HG03575 (cell line): Measurements from ENCODE around the gene TTLL7.
"Not testable (repeated sequence)": the region's sequence is repeated elsewhere in the genome, so short reads cannot be mapped to it uniquely, and the experiment has no call there.

Source experiments
- ATAC-seq: cut with Tn5 transposase; IDR thresholded peaks from one replicate; pipeline ENCODE4 v1.9.1; 2021; ENCODE audit not compliant: unreplicated experiment, insufficient number of reproducible peaks, low FRiP score; ENCODE audit errors: extremely low read depth

Gene TTLL7

DNA sequence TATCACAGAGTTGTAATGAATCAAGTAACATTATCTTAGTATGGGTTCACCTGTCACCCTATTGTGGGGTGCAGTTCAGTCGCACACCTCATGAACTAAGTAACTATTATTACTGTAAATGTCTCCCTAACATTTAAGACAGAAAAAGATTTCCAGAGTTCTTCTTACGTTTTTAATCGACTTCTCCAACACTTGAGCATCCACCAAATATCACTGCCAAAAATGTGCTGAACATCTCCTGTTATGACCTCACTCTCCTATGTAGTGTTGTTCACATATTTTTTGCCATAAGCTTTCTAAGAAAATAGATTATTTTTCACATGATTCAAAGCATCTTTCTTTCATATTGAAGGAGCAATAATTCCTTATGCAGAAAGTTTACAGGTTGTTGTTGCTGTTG, 1.3 kb downstream of the TTLL7 start:
- no peak for ATAC-seq

DNA sequence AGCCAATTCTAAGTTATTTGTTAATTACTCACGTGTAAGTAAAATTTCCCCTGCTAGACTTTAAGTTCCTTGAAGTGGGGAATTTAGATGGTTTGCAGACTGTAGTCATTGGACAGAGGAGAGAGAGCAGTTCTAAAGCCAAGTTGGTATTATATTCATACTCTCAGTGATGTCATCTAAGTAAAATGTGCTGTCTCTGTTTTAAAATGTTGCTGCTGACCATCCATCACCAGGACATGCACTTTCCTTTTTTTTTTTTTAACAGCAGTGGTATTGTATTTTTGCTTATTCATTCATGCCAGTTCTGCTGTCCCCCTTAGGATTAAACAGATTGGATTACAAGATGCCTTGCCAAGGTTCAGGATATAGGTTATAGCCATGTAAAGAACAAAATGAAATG, 2.3 kb downstream of the TTLL7 start:
- ATAC-seq: no peak

DNA sequence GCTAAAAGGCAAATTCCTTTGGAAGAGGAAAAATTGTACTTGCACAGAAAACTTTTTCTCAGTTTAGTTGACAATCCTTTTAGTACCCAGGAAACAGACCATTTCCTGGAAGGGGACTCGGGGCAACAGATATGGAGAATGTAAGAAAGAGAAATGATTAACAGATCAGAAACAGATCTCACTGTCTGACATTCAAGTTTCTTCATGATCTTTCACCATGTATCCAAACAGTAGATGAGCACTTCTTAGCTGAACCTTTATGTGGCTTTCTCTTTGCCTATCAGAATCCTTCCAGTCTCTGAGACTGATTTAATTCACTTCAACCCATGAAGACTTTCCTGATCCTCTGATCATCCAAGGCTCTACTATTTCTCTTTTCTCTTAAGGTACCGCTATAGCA, 2.7 kb downstream of the TTLL7 start:
- no peak for ATAC-seq

DNA sequence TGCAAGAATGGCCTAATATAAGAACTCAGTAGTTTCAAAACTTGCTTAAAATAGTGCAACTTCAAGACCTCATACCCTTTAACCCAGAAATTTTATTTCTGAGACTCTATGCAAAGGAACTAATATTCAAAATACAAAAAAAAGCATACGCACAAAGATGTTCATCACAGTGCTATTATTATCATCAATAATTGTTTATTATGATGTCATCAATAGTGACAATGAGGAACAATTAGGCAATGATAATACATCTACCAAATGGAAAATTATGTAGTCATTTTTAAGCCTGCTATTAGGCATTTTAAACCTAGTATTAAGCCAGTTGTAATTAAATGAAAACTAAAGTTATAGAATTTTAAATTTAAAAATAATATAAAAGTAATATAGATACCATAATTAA, 3.3 kb downstream of the TTLL7 start:
- ATAC-seq: no peak

DNA sequence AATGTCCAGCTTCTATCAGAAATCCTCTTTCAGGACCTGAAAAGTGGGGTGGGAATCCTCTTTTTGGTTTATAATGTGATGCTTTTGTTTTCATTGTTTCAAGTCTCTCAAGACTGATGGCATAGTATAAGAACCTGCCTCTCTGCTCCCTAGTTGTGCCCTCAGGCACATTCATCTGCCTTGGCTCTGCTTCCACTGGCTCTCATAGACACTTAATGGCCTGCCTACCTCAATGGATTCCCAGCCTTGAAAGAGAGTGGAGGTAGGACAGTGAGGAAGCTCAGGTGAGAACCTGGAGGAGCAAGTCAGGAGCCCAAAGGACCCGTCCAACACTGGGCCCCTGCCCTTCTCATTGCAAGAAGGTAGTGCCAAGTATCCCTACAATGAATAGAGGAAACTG, 4.8 kb downstream of the TTLL7 start:
- no peak for ATAC-seq

DNA sequence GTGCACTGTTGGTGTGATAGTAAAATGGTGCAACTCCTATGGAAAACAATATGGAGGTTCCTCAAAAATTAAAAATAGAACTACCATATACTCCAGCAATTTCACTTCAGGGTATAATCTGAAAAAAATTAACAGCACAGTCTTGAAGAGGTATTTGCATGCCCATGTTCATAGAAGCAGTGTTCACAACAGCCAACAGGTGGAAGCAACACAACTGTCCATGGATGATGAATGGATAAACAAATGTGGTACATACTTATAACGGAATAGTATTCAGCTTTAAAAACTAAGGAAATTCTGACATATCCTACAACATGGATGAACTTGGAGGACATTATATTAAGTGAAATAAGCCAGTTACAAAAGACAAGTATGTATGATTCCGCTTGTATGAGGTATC, 8.2 kb downstream of the TTLL7 start:
- ATAC-seq: no peak

DNA sequence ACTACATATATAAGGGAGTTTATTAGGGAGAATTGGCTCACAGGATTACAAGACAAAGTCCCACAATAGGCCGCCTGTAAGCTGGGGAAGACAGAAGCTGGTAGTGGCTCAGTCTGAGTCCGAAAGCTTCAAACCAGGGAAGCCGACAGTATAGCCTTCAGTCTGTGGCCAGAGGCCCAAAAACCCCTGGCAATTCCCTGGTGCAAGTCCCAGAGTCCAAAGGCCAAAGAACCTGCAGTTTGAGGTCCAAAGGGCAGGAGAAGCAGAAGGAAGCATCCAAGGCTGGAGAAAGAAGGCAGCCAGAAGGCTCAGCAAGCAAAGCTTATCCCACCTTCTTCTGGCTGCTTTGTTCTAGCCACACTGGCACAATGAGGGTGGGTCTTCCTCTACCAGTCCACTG, 13.9 kb downstream of the TTLL7 start:
- ATAC-seq: no peak

DNA sequence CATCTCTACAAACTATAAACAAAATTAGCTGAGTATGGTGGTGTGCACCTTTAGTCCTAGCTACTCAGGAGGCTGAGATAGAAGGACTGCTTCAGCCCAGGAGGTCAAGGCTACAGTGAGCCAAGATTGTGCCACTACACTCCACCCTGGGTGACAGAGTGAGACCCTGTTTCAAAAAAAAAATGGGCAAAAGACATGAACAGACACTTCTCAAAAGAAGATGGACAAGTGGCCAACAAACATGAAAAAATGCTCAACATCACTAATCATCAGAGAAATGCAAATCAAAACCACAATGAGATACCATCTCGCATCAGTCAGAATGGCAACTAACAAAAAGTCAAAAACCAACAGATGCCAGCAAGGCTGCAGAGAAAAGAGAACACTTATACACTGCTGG, 15.0 kb downstream of the TTLL7 start:
- not testable (repeated sequence) for ATAC-seq

DNA sequence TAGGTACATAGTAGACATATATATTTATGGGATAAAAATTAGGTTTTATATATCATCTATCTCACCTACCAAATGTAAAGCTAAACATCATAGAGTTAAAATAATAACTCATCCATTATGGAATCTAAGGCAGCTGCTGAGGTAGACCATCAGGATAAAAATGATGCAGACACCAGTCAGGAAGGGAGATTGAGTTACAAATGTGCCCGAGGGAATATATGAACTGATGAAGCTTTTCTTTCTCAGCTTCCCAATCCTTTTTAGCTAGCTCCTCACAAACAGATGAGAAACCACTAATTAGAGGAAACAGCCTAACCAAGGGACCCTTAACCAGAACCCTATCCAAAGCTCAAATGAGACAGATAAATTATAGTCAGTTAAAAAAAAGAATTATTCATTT, 20.9 kb downstream of the TTLL7 start:
- ATAC-seq: no peak

DNA sequence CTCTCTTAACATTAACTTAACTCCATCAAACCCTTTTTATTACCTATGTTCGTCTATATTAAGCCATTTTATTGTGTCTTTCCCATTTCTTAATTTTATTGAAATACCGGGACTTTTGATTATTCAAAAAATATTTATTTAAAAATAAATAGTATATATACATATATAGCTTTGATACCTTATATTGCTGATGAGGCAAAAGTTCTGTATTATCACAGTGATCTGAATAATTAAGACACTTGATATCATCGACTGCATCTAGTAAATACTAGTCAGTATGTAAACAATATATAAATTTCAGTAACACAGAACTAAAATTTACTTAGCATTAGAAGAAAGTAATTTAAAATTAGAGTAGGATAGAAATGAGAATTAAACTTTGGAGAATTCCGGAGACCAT, 22.0 kb downstream of the TTLL7 start:
- ATAC-seq: no peak

DNA sequence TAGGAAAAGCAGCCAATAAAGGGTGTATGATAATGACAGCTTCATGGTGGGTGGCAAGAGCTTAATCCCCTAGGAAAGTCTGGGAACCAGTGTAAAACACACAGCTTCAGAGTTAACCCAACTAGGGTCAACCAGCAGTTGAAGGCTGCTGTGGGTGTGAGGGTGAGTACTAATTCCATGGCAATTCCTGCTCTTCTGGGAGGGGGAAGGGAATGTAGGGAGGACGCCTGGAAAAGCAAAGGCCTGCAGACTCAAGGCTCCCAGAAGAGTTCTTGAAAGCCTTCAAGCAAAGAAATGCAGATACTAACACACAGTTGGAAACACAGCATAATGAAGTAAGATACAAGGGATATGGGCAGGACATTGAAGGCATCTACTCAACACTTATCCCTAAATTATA, 28.1 kb downstream of the TTLL7 start:
- ATAC-seq: no peak

DNA sequence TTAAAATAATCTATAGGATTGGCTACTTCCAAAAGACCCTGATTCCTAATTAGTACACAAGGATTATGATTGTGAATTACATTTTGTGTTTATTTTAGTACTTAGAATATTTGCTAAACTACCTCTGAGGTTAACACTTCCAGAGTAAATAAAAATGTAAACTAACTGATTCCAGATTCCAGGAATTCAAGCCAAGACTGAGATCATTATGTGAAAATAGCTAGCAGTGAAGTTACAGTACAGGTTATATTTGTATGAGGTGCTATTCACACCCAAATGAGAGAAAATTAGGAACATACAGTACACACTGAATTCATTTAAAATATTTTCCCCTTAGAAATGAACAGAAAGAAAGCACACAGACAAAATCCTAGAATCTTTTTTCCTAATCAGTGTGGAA, 28.8 kb downstream of the TTLL7 start:
- ATAC-seq: no peak

DNA sequence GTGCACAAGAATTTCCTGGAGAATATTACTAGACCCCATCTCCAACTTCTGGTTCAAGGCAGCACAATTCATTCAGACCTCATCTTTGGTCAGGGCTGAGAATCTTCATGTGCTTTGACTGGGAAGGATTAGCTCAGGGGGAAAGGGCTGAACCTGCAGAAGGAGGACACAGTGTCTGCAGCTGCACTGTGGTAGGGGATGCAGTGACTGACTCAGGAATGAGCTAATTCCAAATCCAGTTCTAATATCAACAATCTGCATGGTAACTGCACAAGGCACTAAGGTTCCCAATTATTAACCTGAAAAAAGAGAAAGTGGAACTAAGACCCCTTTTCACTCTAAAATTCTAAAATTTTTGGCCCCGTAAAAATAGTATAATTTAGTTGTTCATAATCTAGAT, 31.6 kb downstream of the TTLL7 start:
- no peak for ATAC-seq

DNA sequence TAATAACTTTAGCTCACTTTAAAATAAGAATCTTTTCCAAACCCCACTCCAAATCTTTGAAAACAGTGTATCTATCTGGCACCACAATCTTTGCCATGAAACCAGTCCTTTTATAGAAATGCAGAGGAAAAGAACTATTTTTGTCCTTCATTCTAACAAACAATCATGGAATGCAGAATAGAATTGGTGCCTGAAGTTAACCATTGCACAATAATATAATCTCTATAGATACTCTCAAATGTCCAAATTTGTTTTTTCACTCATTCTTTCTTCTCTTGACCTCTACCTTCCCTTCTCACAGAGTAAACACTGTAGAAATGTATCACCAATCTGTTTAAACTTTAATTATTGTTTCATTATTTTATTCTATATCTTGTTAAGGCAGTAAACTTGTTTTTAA, 34.8 kb downstream of the TTLL7 start:
- no peak for ATAC-seq

DNA sequence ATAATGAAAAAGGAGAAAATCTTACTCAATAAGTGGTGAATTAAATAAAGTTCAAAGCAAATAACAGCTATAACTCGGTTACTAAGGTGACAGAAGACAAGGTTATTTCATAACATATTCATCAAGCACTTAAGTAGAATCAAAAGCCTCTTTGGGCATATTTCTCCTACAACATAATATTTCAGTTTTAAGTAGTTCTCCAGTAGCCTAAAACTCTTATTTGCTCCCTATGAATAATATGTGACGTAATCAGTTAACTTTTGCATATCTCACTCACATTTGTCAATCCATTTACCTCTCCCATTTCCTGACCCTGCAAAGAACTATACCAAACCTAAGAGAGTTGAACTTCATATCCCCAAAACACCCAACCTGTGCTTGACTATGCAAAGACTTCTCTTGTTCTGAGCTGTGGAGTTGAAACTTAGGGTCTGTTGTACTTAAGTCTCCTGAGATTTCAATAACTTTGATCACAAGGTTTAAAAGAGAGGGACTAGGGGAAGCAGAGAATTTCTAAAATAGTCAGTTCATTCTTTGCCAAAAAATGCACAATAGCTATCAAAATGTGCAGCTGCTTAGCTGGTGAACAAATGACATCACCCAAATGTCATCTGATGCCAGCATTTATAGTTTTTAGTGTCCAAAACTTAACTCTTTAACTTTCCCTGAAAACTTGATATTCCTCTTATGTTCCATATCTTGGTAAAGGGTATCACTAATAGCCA, 37.2 kb downstream of the TTLL7 start:
- no peak for ATAC-seq

DNA sequence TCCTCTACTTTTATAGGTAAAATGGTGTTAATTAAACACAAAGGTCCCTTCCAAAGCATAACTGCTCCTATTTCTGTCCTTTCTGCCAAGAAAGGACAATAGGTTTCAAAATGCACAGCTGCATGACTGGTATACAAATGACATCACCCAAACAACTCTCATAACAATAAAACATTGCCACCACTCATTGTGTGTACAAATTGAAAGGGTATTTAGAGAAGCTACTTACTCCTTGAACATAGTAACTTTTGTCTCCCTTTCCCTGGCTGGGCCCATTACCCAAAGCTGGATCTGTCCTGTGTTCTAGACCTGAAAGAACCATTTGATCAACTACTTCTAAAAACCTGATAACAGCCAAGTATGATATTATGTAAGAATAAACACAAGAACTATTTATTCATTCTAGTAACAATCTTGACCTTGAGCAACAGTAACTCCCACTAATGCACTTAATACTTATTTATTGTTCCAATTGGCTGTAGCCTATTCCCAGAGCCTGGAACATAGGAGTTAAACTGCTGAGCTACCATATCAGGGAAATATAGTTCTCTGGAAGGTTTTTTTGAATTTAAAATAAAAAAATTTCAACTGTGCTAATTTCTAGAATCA, 38.2 kb downstream of the TTLL7 start:
- ATAC-seq: no peak

DNA sequence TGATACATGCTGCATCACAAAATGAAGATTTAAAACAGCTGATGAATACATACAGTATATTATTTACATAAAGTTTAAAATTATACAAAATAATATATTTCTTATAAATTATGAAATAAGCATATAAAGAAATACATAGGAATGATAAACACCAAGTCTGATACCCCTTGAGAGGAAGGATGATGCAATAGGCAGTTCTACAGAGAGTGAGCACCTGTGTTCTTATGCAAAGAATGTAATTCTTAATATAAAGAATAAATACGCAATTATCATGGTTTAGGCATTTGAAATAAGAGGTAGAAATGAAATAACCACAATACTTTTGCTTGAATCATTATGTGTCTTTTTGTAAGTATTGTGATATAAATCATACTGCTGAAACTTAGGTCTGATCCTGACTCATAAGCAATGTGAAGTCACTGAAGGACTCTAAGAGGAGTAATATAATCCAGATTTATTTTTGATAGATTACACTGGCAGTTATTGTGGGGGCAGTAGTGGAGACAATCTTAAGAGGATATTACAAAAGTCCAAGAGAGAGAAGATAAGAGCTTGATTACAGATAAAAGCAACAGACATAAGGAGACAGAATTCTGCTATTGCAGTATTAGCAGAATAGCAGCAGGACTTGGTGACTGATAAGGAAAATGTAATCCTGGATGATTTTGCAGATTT, 39.0 kb downstream of the TTLL7 start:
- no peak for ATAC-seq

DNA sequence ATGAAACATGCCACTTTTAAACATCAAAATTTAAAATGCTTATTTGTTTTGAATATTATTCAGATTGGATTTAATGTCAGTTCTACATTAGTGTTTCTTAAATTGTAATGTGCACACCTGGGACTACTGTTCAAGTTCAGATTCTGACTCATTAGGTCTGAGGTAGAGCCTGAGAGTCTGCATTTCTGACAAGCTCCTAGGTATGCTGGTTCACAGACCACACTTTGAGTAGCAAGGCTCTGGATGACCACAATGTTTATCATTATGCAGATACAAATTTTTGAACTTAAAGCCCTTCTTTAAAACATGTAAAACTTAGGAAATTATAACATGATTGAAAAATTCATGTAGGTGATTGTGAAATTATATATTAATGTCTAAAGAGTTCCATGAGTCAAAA, 40.2 kb downstream of the TTLL7 start:
- no peak for ATAC-seq

DNA sequence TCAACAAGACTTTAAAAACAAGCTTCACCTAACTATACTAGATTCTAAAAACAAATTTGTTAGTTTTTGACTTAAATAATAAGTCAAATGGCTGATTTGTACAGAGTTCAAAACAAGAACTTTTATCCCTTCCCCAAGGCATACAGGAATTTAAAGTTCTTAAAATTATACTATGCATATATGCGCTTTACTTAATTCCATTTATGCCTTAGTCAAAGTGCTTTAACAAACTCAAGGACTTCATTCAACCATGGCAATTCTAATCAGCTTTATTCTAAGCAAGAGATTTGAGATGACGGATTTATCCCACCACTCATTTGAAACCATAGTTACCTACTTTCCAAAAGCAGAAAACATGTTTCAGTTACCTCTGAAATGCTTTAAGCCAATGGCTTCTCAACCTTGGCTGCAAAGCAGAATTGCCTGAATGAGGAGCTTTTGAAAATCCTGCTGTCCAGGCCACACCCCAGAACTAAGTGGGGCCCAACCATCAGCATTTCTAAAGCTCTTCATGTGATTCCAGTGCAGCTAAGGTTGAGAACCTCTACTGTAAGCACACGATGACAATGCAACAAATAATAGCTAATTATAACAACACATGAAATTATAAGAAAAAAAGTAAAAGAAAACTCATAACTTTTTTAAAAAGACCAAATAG, 44.6 kb downstream of the TTLL7 start:
- no peak for ATAC-seq

DNA sequence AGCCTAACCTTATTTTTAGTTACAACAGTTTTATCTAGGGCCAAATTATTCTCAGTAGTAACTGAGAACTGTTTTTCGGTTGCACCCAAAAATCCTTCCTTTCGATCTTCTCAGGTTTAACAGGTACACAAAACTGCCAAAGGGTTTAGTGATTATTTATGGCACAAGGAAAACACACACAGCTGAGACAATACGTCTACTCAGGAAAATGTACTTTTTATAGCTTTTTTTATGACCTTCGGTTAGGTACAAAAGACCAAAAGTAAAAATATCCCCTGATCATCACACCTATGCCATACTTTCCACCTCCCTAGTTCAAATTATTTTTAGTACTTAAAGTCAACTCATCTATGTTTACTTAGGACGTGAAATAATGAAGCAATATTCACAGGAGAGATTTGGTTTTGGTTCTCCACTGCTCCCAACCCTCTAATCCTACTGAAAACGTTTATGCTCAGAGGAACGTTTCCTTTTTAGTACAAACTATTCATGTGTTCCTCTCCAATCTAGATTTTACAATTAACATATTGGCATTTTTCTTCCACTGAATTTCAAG, 48.7 kb downstream of the TTLL7 start:
- no peak for ATAC-seq
